ENCODE measurements around the gene GOLGA7B.

DNA sequence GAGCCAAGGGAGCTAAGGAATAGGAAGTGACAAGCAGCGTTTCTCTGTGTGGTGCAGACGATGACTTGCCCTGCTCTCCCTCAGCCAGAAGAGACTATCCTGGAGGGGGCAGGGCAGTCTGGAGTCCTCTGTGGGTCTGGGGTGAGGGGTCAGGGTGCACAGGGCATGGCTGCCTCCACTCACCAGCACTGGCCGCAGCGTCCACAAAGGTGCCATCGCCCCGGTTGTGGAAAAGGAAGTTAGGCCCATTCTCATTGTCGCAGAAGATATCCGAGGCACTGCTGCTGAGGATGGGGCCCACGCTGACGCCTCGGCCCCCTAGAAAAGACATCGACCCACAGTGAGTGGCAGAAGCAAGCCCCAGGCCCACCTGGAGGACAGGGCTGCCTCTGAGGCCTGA, 58.2 kb downstream of the GOLGA7B start:
- TF ChIP-seq, protein P1, sequence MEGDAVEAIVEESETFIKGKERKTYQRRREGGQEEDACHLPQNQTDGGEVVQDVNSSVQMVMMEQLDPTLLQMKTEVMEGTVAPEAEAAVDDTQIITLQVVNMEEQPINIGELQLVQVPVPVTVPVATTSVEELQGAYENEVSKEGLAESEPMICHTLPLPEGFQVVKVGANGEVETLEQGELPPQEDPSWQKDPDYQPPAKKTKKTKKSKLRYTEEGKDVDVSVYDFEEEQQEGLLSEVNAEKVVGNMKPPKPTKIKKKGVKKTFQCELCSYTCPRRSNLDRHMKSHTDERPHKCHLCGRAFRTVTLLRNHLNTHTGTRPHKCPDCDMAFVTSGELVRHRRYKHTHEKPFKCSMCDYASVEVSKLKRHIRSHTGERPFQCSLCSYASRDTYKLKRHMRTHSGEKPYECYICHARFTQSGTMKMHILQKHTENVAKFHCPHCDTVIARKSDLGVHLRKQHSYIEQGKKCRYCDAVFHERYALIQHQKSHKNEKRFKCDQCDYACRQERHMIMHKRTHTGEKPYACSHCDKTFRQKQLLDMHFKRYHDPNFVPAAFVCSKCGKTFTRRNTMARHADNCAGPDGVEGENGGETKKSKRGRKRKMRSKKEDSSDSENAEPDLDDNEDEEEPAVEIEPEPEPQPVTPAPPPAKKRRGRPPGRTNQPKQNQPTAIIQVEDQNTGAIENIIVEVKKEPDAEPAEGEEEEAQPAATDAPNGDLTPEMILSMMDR (IDR thresholded peaks at IDR 0.05; ENCODE audit: low read depth, low read length): no peak
- no peak for TF ChIP-seq EZH2phosphoT487 (IDR thresholded peaks at IDR 0.05; ENCODE audit: low read depth)
